ENCODE data around the gene CBLC.

The CBLC gene

DNA sequence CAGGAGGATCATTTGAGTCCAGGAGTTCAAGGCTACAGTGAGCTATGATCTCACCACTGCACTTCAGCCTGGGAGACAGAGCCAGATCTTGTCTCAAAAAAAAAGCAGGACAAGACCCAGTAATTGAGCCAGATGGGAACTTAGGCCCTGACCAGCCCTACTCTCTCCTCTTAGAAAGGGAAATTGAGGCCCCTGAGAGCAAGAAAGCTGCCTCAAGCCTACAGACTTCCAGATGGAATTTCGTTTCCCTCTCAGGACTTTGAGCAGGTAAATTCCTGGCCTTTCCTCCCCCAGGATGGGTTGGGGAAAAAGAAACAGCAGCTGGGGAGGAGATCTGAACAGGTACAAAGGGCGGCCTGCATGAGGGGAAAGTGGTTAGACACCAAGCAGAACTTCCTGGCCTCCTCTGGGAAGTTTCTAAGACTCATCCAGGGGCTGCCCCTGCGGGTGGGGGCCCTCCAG is 32.8 kb upstream of the CBLC start:
- Histone ChIP-seq H3K4me2 (ENCODE audit: low read length) (no peak overlapping the region), H3K36me3 (ENCODE audit: control insufficient read depth, insufficient read depth, low read length) (no peaks in the 10 kb centered on the region), H3K56ac (ENCODE audit: low read length) (peak overlapping the region; percentile 25), H3K27ac (ENCODE audit: low read depth, low read length) (no peak overlapping the region), H3K4me3 (ENCODE audit: low read length) (no peak overlapping the region), H4K5ac (ENCODE audit: low read length) (no peak overlapping the region), H2AK5ac (ENCODE audit: low read length) (no peak overlapping the region), H3K27me3 (ENCODE audit: insufficient read depth, low read length, poor library complexity) (peaks cover 3% of the 10 kb centered on the region), H3K79me2 (ENCODE audit: control insufficient read depth, insufficient read depth, low read length) (no peaks in the 10 kb centered on the region), H3K9ac (ENCODE audit: low read length) (no peak overlapping the region), H3K18ac (ENCODE audit: low read length) (no peak overlapping the region), H3K23ac (ENCODE audit: low read length) (no peak overlapping the region), H2BK15ac (replicated peaks; ENCODE audit: low read depth) (no peak overlapping the region), H3K79me1 (ENCODE audit: low read length) (no peaks in the 10 kb centered on the region), H2BK5ac (ENCODE audit: low read length) (no peak overlapping the region), H4K8ac (ENCODE audit: low read depth, low read length) (no peak overlapping the region), H3K4me1 (ENCODE audit: control insufficient read depth, low read depth, low read length) (peaks cover 3% of the 10 kb centered on the region), H3K4ac (ENCODE audit: low read depth, low read length) (no peak overlapping the region), H2BK120ac (ENCODE audit: low read depth, low read length) (no peak overlapping the region)
- no CpG with 5 or more reads among the region's 3 CpGs for WGBS (ENCODE audit: extremely low coverage, insufficient coverage, low lambda C conversion rate)
- no peak for DNase-seq

DNA sequence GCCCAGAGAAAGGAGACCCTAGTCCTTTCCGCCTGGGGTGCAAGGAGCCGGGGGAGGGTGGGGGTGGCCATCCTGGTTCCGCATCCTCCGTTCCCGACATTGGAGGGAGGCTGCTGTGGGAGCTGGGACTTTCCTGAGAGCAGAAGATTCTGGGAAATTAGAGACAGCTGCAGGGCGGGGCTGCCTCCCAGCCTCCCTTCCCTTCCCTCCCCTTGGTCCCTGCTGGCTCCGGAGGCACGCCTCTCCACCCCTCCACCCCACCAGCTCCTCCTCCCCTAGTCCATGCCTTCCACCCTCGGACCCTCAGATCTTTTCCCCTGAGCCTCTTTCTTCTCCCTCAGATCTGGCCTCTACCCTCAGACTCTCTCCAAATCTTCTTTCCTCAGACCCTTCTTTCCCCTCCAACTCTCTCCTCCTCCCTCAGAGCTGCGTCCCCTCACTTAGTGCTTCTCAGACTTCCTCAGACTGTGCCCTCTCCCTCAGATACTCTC is 32.3 kb upstream of the CBLC start:
- Histone ChIP-seq H2BK5ac (ENCODE audit: low read length) (no peak overlapping the region), H3K27me3 (ENCODE audit: insufficient read depth, low read length, poor library complexity) (peaks cover 3% of the 10 kb centered on the region), H3K36me3 (ENCODE audit: control insufficient read depth, insufficient read depth, low read length) (no peaks in the 10 kb centered on the region), H3K23ac (ENCODE audit: low read length) (no peak overlapping the region), H4K8ac (ENCODE audit: low read depth, low read length) (no peak overlapping the region), H3K79me2 (ENCODE audit: control insufficient read depth, insufficient read depth, low read length) (no peaks in the 10 kb centered on the region), H3K27ac (ENCODE audit: low read depth, low read length) (no peak overlapping the region), H2AK5ac (ENCODE audit: low read length) (no peak overlapping the region), H3K56ac (ENCODE audit: low read length) (peak overlapping the region; percentile 25), H3K4ac (ENCODE audit: low read depth, low read length) (no peak overlapping the region), H4K5ac (ENCODE audit: low read length) (no peak overlapping the region), H3K4me2 (ENCODE audit: low read length) (no peak overlapping the region), H2BK120ac (ENCODE audit: low read depth, low read length) (no peak overlapping the region), H3K79me1 (ENCODE audit: low read length) (no peaks in the 10 kb centered on the region), H3K18ac (ENCODE audit: low read length) (no peak overlapping the region), H3K4me1 (ENCODE audit: control insufficient read depth, low read depth, low read length) (peaks cover 3% of the 10 kb centered on the region), H2BK15ac (replicated peaks; ENCODE audit: low read depth) (no peak overlapping the region), H3K9ac (ENCODE audit: low read length) (no peak overlapping the region), H3K4me3 (ENCODE audit: low read length) (no peak overlapping the region)
- peak; percentile 65 for DNase-seq
- WGBS (ENCODE audit: extremely low coverage, insufficient coverage, low lambda C conversion rate): no CpG with 5 or more reads among the region's 10 CpGs

DNA sequence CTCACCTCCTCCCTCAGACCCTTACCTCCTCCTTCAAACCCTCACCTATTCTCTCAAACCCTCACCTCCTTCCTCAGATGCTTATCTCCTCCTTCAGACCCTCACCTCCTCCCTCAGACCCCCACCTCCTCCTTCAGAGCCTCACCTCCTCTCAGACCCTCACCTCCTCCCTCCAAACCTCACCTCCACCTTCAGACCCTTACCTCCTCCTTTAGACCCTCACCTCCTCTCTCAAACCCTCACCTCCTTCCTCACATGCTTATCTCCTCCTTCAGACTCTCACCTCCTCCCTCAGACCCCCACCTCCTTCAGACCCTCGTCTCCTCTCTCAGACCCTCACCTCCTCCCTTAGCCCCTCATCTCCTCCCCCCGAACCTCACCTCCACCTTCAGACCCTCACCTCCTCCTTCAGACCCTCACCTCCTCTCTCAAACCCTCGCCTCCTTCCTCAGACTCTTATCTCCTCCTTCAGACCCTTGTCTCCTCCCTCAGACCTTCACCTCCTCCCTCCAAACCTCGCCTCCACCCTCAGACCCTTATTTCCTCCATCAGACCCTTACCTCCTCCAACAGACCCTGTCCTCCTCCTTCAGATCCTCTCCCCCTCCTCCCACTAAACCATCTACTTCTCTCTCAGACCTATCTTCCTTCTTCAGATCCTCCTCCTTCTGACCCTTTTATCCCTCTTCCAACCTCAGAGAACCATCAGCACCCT is 31.6 kb upstream of the CBLC start:
- H2BK5ac ChIP-seq (ENCODE audit: low read length): no peak overlapping the region
- no peak overlapping the region for H3K4me2 ChIP-seq (ENCODE audit: low read length)
- H4K5ac ChIP-seq (ENCODE audit: low read length): no peak overlapping the region
- no peak overlapping the region for H3K18ac ChIP-seq (ENCODE audit: low read length)
- H3K56ac ChIP-seq (ENCODE audit: low read length): peak overlapping the region; percentile 17
- peaks cover 3% of the 10 kb centered on the region for H3K27me3 ChIP-seq (ENCODE audit: insufficient read depth, low read length, poor library complexity)
- no peak overlapping the region for H2BK15ac ChIP-seq (replicated peaks; ENCODE audit: low read depth)
- H2BK120ac ChIP-seq (ENCODE audit: low read depth, low read length): no peak overlapping the region
- no peak overlapping the region for H3K4me3 ChIP-seq (ENCODE audit: low read length)
- no peaks in the 10 kb centered on the region for H3K36me3 ChIP-seq (ENCODE audit: control insufficient read depth, insufficient read depth, low read length)
- no peak overlapping the region for H3K27ac ChIP-seq (ENCODE audit: low read depth, low read length)
- no peaks in the 10 kb centered on the region for H3K79me1 ChIP-seq (ENCODE audit: low read length)
- 100% methylated on average over 1 of the region's 4 CpGs for WGBS (ENCODE audit: extremely low coverage, insufficient coverage, low lambda C conversion rate)
- no peak overlapping the region for H3K4ac ChIP-seq (ENCODE audit: low read depth, low read length)
- no peak overlapping the region for H3K9ac ChIP-seq (ENCODE audit: low read length)
- H4K8ac ChIP-seq (ENCODE audit: low read depth, low read length): no peak overlapping the region
- no peak overlapping the region for H3K23ac ChIP-seq (ENCODE audit: low read length)
- no peak overlapping the region for H2AK5ac ChIP-seq (ENCODE audit: low read length)
- peaks cover 3% of the 10 kb centered on the region for H3K4me1 ChIP-seq (ENCODE audit: control insufficient read depth, low read depth, low read length)
- no peaks in the 10 kb centered on the region for H3K79me2 ChIP-seq (ENCODE audit: control insufficient read depth, insufficient read depth, low read length)
- no peak for DNase-seq

DNA sequence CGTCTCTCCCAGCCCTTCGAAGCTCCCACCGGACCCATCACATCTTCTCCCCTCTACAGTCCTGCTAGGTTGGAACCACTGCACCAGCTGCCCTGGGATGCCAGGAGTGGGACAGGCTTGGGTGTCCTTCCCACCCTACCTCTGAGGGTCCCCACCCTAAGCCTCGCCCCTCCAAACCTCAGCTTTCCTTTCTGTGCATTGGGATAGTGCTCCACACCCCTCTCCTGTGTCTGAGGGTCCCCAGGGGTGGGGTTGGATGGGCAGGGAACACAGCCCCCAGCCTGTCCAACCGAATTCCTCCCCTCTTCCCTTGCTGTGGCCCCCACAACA is 31.1 kb upstream of the CBLC start:
- WGBS (ENCODE audit: extremely low coverage, insufficient coverage, low lambda C conversion rate): no CpG with 5 or more reads among the region's 5 CpGs
- Histone ChIP-seq H3K27ac (ENCODE audit: low read depth, low read length) (no peak overlapping the region), H3K27me3 (ENCODE audit: insufficient read depth, low read length, poor library complexity) (peaks cover 3% of the 10 kb centered on the region), H4K5ac (ENCODE audit: low read length) (no peak overlapping the region), H3K9ac (ENCODE audit: low read length) (no peak overlapping the region), H3K18ac (ENCODE audit: low read length) (no peak overlapping the region), H3K23ac (ENCODE audit: low read length) (no peak overlapping the region), H4K8ac (ENCODE audit: low read depth, low read length) (no peak overlapping the region), H3K36me3 (ENCODE audit: control insufficient read depth, insufficient read depth, low read length) (no peaks in the 10 kb centered on the region), H3K56ac (ENCODE audit: low read length) (no peak overlapping the region), H3K4me2 (ENCODE audit: low read length) (no peak overlapping the region), H2BK5ac (ENCODE audit: low read length) (no peak overlapping the region), H2AK5ac (ENCODE audit: low read length) (no peak overlapping the region), H2BK15ac (replicated peaks; ENCODE audit: low read depth) (no peak overlapping the region), H3K79me1 (ENCODE audit: low read length) (no peaks in the 10 kb centered on the region), H3K4ac (ENCODE audit: low read depth, low read length) (no peak overlapping the region), H3K4me3 (ENCODE audit: low read length) (no peak overlapping the region), H3K79me2 (ENCODE audit: control insufficient read depth, insufficient read depth, low read length) (no peaks in the 10 kb centered on the region), H3K4me1 (ENCODE audit: control insufficient read depth, low read depth, low read length) (peaks cover 3% of the 10 kb centered on the region), H2BK120ac (ENCODE audit: low read depth, low read length) (no peak overlapping the region)
- no peak for DNase-seq

DNA sequence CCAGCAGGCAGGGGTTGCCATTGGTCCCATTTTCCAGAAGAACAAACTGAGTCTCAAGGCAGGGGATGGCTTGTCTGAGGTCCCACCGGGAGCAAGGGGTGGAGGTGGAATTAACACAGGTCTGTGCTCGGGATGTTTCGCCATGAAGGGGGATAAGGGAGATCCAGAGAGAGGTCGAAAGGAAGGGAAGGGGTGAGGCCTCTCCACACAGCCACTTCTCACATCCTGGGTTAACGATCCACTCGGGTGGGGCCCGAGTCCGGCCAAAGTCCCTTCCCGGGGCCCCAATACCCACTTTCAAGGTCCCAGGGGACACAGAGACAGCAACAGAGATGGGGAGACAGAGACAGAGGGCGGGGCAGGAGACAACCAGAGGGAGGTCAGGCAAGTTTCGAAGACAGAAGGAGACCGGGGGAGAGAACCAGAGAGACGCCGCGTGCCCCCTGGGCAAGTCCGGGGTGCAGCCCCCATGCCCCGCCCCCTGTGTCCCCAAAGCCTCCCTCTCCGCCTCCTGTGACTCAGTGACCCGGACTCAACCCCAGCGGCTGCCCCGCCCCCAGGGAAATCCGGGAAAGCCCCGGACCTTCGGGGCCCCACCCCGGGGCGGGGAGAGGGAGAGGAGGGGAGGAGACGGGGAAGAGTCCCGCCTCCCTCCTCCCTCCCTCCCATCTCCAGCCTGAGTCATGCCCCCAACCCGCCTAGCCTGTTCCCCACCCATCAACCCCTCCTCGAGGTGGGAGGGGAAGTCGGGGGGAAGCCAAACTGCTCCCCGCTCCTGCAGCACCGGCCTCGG is 30.5 kb upstream of the CBLC start:
- no peak overlapping the region for H2AK5ac ChIP-seq (ENCODE audit: low read length)
- H2BK120ac ChIP-seq (ENCODE audit: low read depth, low read length): no peak overlapping the region
- H3K56ac ChIP-seq (ENCODE audit: low read length): peak overlapping the region; percentile 95
- no peak overlapping the region for H2BK5ac ChIP-seq (ENCODE audit: low read length)
- H3K18ac ChIP-seq (ENCODE audit: low read length): peak overlapping the region; percentile 55
- no peak overlapping the region for H4K8ac ChIP-seq (ENCODE audit: low read depth, low read length)
- no CpG with 5 or more reads among the region's 34 CpGs for WGBS (ENCODE audit: extremely low coverage, insufficient coverage, low lambda C conversion rate)
- H3K4me3 ChIP-seq (ENCODE audit: low read length): peak overlapping the region; percentile 71
- H3K9ac ChIP-seq (ENCODE audit: low read length): peak overlapping the region; percentile 55
- no peak overlapping the region for H3K4ac ChIP-seq (ENCODE audit: low read depth, low read length)
- H3K4me1 ChIP-seq (ENCODE audit: control insufficient read depth, low read depth, low read length): no peaks in the 10 kb centered on the region
- peaks cover 3% of the 10 kb centered on the region for H3K27me3 ChIP-seq (ENCODE audit: insufficient read depth, low read length, poor library complexity)
- H2BK15ac ChIP-seq (replicated peaks; ENCODE audit: low read depth): no peak overlapping the region
- H3K27ac ChIP-seq (ENCODE audit: low read depth, low read length): no peak overlapping the region
- no peaks in the 10 kb centered on the region for H3K36me3 ChIP-seq (ENCODE audit: control insufficient read depth, insufficient read depth, low read length)
- H3K23ac ChIP-seq (ENCODE audit: low read length): no peak overlapping the region
- peak overlapping the region; percentile 95 for H3K4me2 ChIP-seq (ENCODE audit: low read length)
- no peaks in the 10 kb centered on the region for H3K79me2 ChIP-seq (ENCODE audit: control insufficient read depth, insufficient read depth, low read length)
- H3K79me1 ChIP-seq (ENCODE audit: low read length): no peaks in the 10 kb centered on the region
- peak; percentile 88 for DNase-seq
- H4K5ac ChIP-seq (ENCODE audit: low read length): no peak overlapping the region

Measured in mesendoderm (in vitro differentiated cells).